Thoracic aorta (tissue), 2 donors: ENCODE results near the gene PROZ. TPM values are rescaled to one million over a fixed set of nuclear protein-coding genes. Genes with fewer than 3 reads are reported as not detected.
"Not testable (repeated sequence)": the region's sequence is repeated elsewhere in the genome, so short reads cannot be mapped to it uniquely, and the experiment has no call there.

ENCODE experiments used
- ATAC-seq: fragments of 150-250 bp; one replicate; pipeline ENCODE4 v1.8.0; 2017; ENCODE audit warnings: low read depth; ENCODE audit not compliant: insufficient number of reproducible peaks, low FRiP score
- DNase-seq: peaks from one replicate; pipeline ENCODE4 v3.0.0-alpha.2; 2020; ENCODE audit warnings: low spot score
- H3K27ac ChIP-seq, 2 donors: fragments of 200-600 bp; sonication (generic); 1 replicate in 1 of 2; 2 replicates in 1 of 2; pipeline ENCODE4 v1.5.1; 2016; ENCODE audit warnings: mild to moderate bottlenecking in 2 of 2, moderate library complexity in 2 of 2
- H3K27me3 ChIP-seq: fragments of 200-600 bp; sonication (generic); replicated peaks from 2 replicates; pipeline ENCODE4 v1.6.0; 2016; ENCODE audit warnings: mild to moderate bottlenecking; ENCODE audit not compliant: insufficient read depth
- H3K36me3 ChIP-seq: fragments of 200-600 bp; sonication (generic); one replicate; pipeline ENCODE4 v1.5.1; 2016
- H3K4me1 ChIP-seq, 2 donors: fragments of 200-600 bp; sonication (generic); 1 replicate in 1 of 2; 2 replicates in 1 of 2; pipeline versions ENCODE4 v1.5.1 to v1.6.0; 2016; ENCODE audit warnings: low read depth in 2 of 2, mild to moderate bottlenecking in 1 of 2; ENCODE audit not compliant: control insufficient read depth in 1 of 2
- H3K4me3 ChIP-seq: fragments of 200-600 bp; sonication (generic); 2 replicates; pipeline ENCODE4 v1.5.1; 2016; ENCODE audit warnings: mild to moderate bottlenecking
- H3K9me3 ChIP-seq: fragments of 200-600 bp; sonication (generic); 2 replicates; pipeline ENCODE4 v1.5.1; 2016
- CTCF ChIP-seq: fragments of 200-600 bp; sonication (generic); IDR thresholded peaks from one replicate; pipeline ENCODE4 v1.5.1; 2019; ENCODE audit warnings: antibody characterized with exemption
- total RNA-seq, 2 donors: library from RNA; depleted of rRNA; stranded (reverse); fragments of >200 nt; gene quantifications; one replicate each; pipeline versions ENCODE4 v1.1.0 to v1.2.3, GENCODE V29; 2016

PROZ gene
- total RNA-seq, 2 donors from 2014 or later: not detected

GRCh38 chr13:113161433-113161832, 3.0 kb downstream of the PROZ start:
- no peak for ATAC-seq
- H3K27me3 ChIP-seq: no peaks in the 10 kb centered on the region
- no peak for DNase-seq

DNA sequence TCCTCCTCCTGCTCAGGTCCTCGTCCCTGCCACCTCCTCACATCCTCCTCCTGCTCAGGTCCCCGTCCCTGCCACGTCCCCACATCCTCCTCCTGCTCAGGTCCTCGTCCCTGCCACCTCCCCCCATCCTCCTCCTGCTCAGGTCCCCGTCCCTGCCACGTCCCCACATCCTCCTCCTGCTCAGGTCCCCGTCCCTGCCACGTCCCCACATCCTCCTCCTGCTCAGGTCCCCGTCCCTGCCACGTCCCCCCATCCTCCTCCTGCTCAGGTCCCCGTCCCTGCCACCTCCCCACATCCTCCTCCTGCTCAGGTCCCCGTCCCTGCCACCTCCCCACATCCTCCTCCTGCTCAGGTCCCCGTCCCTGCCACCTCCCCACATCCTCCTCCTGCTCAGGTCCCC, 3.5 kb downstream of the PROZ start:
- not testable (repeated sequence) for H3K4me3 ChIP-seq, H3K36me3 ChIP-seq, ATAC-seq, H3K9me3 ChIP-seq, DNase-seq, H3K27ac ChIP-seq, H3K27me3 ChIP-seq, H3K4me1 ChIP-seq

More at GRCh38 chr13:113161433-113161832, 3.0 kb downstream of the PROZ start:
- TF ChIP-seq CTCF: no peak
- H3K4me1 ChIP-seq: no peaks in the 10 kb centered on the region
- no peak overlapping the region for H3K4me3 ChIP-seq
- H3K27ac ChIP-seq: no peak overlapping the region
- H3K9me3 ChIP-seq: no peaks in the 10 kb centered on the region
- no peaks in the 10 kb centered on the region for H3K36me3 ChIP-seq

DNA sequence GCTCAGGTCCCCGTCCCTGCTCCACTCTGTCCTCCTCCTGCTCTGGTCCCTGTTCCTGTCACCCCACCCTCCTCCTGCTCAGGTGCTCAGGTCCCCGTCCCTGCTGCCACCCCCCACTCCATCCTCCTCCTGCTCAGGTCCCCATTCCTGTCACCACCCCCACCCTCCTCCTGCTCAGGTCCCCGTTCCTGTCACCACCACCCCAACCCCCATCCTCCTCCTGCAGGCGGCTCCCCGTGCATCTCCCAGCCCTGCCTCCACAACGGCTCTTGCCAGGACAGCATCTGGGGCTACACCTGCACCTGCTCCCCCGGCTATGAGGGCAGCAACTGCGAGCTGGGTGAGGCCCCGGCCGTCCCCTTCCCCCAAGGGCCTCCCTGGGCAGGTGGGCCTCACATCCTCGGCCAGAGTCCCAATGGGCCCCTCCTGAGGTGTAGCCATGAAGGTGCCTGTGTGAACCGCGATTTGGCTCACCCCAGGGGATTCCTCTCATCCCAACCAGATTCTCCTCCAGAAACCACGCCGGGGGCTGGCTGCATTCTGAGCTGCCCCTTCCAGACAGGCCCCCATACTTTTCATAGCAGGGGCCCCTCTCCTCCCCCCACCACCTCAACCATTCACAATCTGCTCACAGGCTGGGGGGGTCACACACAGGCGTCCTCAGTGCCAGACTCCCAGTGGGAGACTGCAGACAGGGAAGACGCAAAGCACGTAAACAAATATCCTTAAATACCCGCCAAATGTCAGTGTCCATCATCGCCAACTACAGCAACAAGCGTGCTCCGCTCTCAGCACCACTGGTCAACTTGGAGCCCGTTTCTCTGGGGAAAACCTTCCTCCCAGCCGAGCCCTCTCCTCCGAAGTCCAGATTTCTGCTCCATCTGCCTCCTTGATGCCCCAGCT, 4.6 kb downstream of the PROZ start:
- Histone ChIP-seq H3K36me3 (no peaks in the 10 kb centered on the region), H3K4me1 (no peaks in the 10 kb centered on the region), H3K9me3 (no peaks in the 10 kb centered on the region), H3K27ac (no peak overlapping the region), H3K4me3 (no peak overlapping the region), H3K27me3 (no peaks in the 10 kb centered on the region)
- ATAC-seq: no peak
- DNase-seq: no peak
- TF ChIP-seq CTCF: no peak

DNA sequence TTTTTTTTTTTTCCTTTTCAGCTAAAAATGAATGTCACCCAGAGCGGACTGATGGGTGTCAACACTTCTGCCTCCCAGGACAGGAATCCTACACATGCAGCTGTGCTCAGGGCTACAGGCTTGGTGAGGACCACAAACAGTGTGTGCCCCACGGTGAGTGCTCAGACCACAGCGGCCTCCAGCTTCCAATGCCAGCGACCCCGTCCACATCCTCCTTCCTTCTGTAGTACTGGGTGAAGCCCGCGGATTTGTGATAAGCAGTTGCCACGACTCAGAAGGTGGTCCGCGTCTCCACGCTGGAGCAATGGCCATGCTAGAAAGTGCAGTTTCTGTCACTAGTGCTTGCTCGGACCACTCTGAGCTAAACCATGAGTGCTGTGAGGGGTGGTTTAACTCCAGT, 6.0 kb downstream of the PROZ start:
- H3K27ac ChIP-seq: no peak overlapping the region
- H3K27me3 ChIP-seq: no peaks in the 10 kb centered on the region
- H3K4me1 ChIP-seq: no peaks in the 10 kb centered on the region
- H3K9me3 ChIP-seq: no peaks in the 10 kb centered on the region
- H3K4me3 ChIP-seq: no peak overlapping the region
- no peak for DNase-seq
- ATAC-seq: no peak
- TF ChIP-seq CTCF: no peak
- no peaks in the 10 kb centered on the region for H3K36me3 ChIP-seq

DNA sequence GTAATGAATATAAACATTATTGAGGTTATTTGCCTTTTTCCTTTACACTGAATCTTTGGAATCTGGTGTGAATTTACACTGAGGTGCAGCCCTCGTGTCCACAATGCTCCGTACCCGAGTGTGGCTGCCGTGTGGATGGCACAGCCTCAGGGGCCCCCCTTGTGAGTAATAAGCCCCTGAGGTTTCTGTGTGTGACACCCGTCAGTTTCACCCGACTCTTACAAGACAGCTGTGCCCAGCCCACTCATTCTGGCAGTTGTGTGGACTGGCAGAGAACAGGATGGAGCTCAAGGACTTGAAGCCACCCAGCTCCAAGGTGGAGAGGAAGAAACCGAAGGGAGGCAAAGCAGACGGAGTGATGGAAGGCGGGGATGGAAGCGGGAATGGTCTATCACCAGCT, 7.8 kb downstream of the PROZ start:
- H3K4me3 ChIP-seq: no peak overlapping the region
- H3K9me3 ChIP-seq: no peaks in the 10 kb centered on the region
- no peak for TF ChIP-seq CTCF
- H3K27ac ChIP-seq: no peak overlapping the region
- no peak for DNase-seq
- H3K36me3 ChIP-seq: peaks cover 7% of the 10 kb centered on the region
- H3K27me3 ChIP-seq: no peaks in the 10 kb centered on the region
- no peaks in the 10 kb centered on the region for H3K4me1 ChIP-seq
- ATAC-seq: no peak

- Histone ChIP-seq H3K36me3 (peaks cover 11% of the 10 kb centered on the region), H3K9me3 (no peaks in the 10 kb centered on the region), H3K27ac (no peak overlapping the region), H3K4me3 (no peak overlapping the region), H3K27me3 (no peaks in the 10 kb centered on the region), H3K4me1 (no peaks in the 10 kb centered on the region)
- DNase-seq: no peak
- no peak for TF ChIP-seq CTCF
- no peak for ATAC-seq
Observed at GRCh38 chr13:113166681-113167080, 8.2 kb downstream of the PROZ start.
